IPS-NIHi11 (cell line): Measurements from ENCODE around the gene STING1.
"Not testable (repeated sequence)": the region's sequence is repeated elsewhere in the genome, so short reads cannot be mapped to it uniquely, and the experiment has no call there.

Experiments
- DNase-seq: peaks from one replicate; pipeline ENCODE4 v3.0.0; 2012; ENCODE audit warnings: mixed read lengths, low spot score

The STING1 gene

GRCh38 chr5:139503036-139503817 lies 20.7 kb upstream of the STING1 start:
- DNase-seq: not testable (repeated sequence)

- no peak for DNase-seq
Measured at GRCh38 chr5:139501381-139501780, 18.8 kb upstream of the STING1 start.

- DNase-seq: no peak
Measured at GRCh38 chr5:139495638-139496435, 13.3 kb upstream of the STING1 start.

- no peak for DNase-seq
Measured at GRCh38 chr5:139494832-139495231, 12.3 kb upstream of the STING1 start.

GRCh38 chr5:139494256-139494655 lies 11.7 kb upstream of the STING1 start:
- DNase-seq: no peak

- no peak for DNase-seq
Measured at GRCh38 chr5:139492700-139493192, 10.2 kb upstream of the STING1 start.

- DNase-seq: no peak
Measured at GRCh38 chr5:139488260-139488659, 5.7 kb upstream of the STING1 start.

- peak; percentile 57 for DNase-seq
Measured at GRCh38 chr5:139486201-139486600, 3.6 kb upstream of the STING1 start.

GRCh38 chr5:139482890-139483208 lies 291 bp upstream of the STING1 start:
- DNase-seq: not testable (repeated sequence)

GRCh38 chr5:139481580-139482049 lies 943 bp downstream of the STING1 start:
- no peak for DNase-seq

- DNase-seq: no peak
Measured at GRCh38 chr5:139481122-139481533, 1.4 kb downstream of the STING1 start.

GRCh38 chr5:139479729-139480128 lies 2.8 kb downstream of the STING1 start:
- DNase-seq: not testable (repeated sequence)

GRCh38 chr5:139478657-139479423 lies 3.7 kb downstream of the STING1 start:
- DNase-seq: not testable (repeated sequence)

- no peak for DNase-seq
Measured at GRCh38 chr5:139475865-139476617, 6.5 kb downstream of the STING1 start.

GRCh38 chr5:139474890-139475791 lies 7.4 kb downstream of the STING1 start:
- no peak for DNase-seq

- DNase-seq: no peak
Measured at GRCh38 chr5:139473565-139473964, 9.0 kb downstream of the STING1 start.

- peak; percentile 84 for DNase-seq
Measured at GRCh38 chr5:139473105-139473504, 9.5 kb downstream of the STING1 start.

- DNase-seq: no peak
Measured at GRCh38 chr5:139472386-139473030, 10.1 kb downstream of the STING1 start.

GRCh38 chr5:139470821-139471300 lies 11.7 kb downstream of the STING1 start, which contains the start of gene SMIM33:
Gene SMIM33, plus strand, starts transcription at chr5:139471004. Its CDS starts 118 bp downstream, at chr5:139471122.
- no peak for DNase-seq
